Hepatocyte (in vitro differentiated cells): ENCODE data around the gene NUP153.

ENCODE experiments used
- EZH2 ChIP-seq: fragments of 200-600 bp; sonication (generic); IDR thresholded peaks from 2 replicates; pipeline ENCODE4 v1.6.1; 2016; ENCODE audit warnings: antibody characterized with exemption, mild to moderate bottlenecking, borderline replicate concordance
- TF ChIP-seq, protein P1 (sequence below): fragments of 200-600 bp; sonication (generic); IDR thresholded peaks from 2 replicates; pipeline ENCODE4 v1.5.1; 2016; ENCODE audit warnings: antibody characterized with exemption, mild to moderate bottlenecking; ENCODE audit not compliant: poor library complexity

DNA sequence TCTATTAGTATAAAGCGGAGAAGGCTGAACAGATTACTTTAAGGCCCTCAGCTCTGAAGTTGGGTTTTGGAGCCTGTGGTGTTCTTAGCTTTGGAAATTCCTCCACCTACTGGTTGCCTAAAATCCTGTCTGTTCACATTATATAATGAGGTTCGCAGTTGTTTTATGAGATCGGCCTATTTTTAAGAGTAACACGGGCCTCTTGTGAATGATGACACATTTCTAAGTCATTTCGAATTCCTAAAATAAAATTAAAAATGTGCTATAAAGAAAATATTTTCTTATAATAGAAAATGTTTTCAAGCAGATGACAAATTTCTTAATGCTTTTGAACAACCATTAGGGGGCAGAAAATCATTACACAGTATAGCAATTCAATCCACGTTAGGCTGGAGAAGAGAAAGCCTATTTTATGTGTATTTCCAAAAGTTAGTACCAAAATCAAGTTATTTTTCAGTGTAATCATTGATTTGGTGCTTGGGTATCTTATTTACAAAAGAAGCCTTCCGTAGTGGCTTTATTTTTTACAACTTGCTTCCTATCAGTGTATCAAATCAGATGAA lies 122.4 kb downstream of the NUP153 start:
- TF ChIP-seq, protein P1, sequence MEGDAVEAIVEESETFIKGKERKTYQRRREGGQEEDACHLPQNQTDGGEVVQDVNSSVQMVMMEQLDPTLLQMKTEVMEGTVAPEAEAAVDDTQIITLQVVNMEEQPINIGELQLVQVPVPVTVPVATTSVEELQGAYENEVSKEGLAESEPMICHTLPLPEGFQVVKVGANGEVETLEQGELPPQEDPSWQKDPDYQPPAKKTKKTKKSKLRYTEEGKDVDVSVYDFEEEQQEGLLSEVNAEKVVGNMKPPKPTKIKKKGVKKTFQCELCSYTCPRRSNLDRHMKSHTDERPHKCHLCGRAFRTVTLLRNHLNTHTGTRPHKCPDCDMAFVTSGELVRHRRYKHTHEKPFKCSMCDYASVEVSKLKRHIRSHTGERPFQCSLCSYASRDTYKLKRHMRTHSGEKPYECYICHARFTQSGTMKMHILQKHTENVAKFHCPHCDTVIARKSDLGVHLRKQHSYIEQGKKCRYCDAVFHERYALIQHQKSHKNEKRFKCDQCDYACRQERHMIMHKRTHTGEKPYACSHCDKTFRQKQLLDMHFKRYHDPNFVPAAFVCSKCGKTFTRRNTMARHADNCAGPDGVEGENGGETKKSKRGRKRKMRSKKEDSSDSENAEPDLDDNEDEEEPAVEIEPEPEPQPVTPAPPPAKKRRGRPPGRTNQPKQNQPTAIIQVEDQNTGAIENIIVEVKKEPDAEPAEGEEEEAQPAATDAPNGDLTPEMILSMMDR: no peak
- no peak for TF ChIP-seq EZH2
